ENCODE results near the gene HIVEP2.

GRCh38 chr6:142750998-142751397 is 194.0 kb downstream of the HIVEP2 start:
- TF ChIP-seq POLR2A (IDR thresholded peaks at IDR 0.05): no peak
- TF ChIP-seq, protein P1, sequence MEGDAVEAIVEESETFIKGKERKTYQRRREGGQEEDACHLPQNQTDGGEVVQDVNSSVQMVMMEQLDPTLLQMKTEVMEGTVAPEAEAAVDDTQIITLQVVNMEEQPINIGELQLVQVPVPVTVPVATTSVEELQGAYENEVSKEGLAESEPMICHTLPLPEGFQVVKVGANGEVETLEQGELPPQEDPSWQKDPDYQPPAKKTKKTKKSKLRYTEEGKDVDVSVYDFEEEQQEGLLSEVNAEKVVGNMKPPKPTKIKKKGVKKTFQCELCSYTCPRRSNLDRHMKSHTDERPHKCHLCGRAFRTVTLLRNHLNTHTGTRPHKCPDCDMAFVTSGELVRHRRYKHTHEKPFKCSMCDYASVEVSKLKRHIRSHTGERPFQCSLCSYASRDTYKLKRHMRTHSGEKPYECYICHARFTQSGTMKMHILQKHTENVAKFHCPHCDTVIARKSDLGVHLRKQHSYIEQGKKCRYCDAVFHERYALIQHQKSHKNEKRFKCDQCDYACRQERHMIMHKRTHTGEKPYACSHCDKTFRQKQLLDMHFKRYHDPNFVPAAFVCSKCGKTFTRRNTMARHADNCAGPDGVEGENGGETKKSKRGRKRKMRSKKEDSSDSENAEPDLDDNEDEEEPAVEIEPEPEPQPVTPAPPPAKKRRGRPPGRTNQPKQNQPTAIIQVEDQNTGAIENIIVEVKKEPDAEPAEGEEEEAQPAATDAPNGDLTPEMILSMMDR (IDR thresholded peaks at IDR 0.05): no peak
